Measurements from ENCODE around the gene TRIM10.

TRIM10 gene

GRCh38 chr6:30112402-30112994 lies 48.5 kb downstream of the TRIM10 start:
- TF ChIP-seq NFIC (IDR thresholded peaks at IDR 0.05) (no peak), REST (IDR thresholded peaks at IDR 0.05; ENCODE audit: low read depth) (no peak), TAF1 (IDR thresholded peaks at IDR 0.05; ENCODE audit: low read depth) (no peak), TEAD4 (IDR thresholded peaks at IDR 0.05) (no peak), TCF12 (IDR thresholded peaks at IDR 0.05; ENCODE audit: low read depth) (no peak), CEBPB (IDR thresholded peaks at IDR 0.05) (no peak), MAX (IDR thresholded peaks at IDR 0.05) (no peak), ZBTB7A (IDR thresholded peaks at IDR 0.05; ENCODE audit: low read depth) (no peak), FOXM1 (IDR thresholded peaks at IDR 0.05; ENCODE audit: borderline replicate concordance, low read depth) (no peak), YY1 (IDR thresholded peaks at IDR 0.05; ENCODE audit: low read depth) (no peak), RAD21 (IDR thresholded peaks at IDR 0.05; ENCODE audit: low read depth) (no peak), EP300 (IDR thresholded peaks at IDR 0.05; ENCODE audit: borderline replicate concordance) (no peak), CREB1 (IDR thresholded peaks at IDR 0.05; ENCODE audit: low read depth) (no peak), USF1 (IDR thresholded peaks at IDR 0.05) (no peak)

GRCh38 chr6:30111266-30111856 lies 49.6 kb downstream of the TRIM10 start:
- no peak for TF ChIP-seq TEAD4 (IDR thresholded peaks at IDR 0.05)
- TF ChIP-seq CREB1 (IDR thresholded peaks at IDR 0.05; ENCODE audit: low read depth): no peak
- TF ChIP-seq EGR1 (IDR thresholded peaks at IDR 0.05): no peak
- TF ChIP-seq TCF12 (IDR thresholded peaks at IDR 0.05; ENCODE audit: low read depth): no peak
- no peak for TF ChIP-seq RAD21 (IDR thresholded peaks at IDR 0.05; ENCODE audit: low read depth)
- no peak for TF ChIP-seq REST (IDR thresholded peaks at IDR 0.05; ENCODE audit: low read depth)
- no peak for TF ChIP-seq CEBPB (IDR thresholded peaks at IDR 0.05)
- TF ChIP-seq TAF1 (IDR thresholded peaks at IDR 0.05; ENCODE audit: low read depth): no peak
- TF ChIP-seq EP300 (IDR thresholded peaks at IDR 0.05; ENCODE audit: borderline replicate concordance): no peak
- TF ChIP-seq NFIC (IDR thresholded peaks at IDR 0.05): no peak
- no peak for TF ChIP-seq ZBTB7A (IDR thresholded peaks at IDR 0.05; ENCODE audit: low read depth)
- TF ChIP-seq USF1 (IDR thresholded peaks at IDR 0.05): no peak
- TF ChIP-seq MAX (IDR thresholded peaks at IDR 0.05): no peak
- TF ChIP-seq YY1 (IDR thresholded peaks at IDR 0.05; ENCODE audit: low read depth): no peak
- no peak for TF ChIP-seq FOXM1 (IDR thresholded peaks at IDR 0.05; ENCODE audit: borderline replicate concordance, low read depth)

DNA sequence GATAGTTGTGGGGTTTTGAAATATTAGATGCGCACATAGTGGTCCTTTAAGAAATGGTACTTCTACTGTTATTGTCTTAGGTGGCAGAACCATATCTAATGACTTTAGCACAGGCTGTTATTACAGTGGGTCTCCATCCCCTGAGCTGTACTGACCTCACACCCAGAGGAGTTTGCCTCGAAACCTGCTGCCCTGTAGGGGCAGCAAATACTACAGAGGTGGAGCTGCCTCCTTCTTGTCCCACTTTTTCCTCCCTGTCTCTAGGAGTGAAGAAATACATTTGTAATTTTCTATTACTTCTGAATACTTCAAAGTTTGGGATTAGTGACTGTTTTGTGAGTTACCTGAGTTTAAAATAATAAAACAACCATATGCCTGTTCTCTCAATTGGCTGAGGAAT lies 56.4 kb downstream of the TRIM10 start:
- TF ChIP-seq CREB1 (IDR thresholded peaks at IDR 0.05; ENCODE audit: low read depth): no peak
- no peak for TF ChIP-seq NFIC (IDR thresholded peaks at IDR 0.05)
- no peak for TF ChIP-seq USF1 (IDR thresholded peaks at IDR 0.05)
- TF ChIP-seq TAF1 (IDR thresholded peaks at IDR 0.05; ENCODE audit: low read depth): no peak
- TF ChIP-seq MAX (IDR thresholded peaks at IDR 0.05): no peak
- TF ChIP-seq CEBPB (IDR thresholded peaks at IDR 0.05): no peak

DNA sequence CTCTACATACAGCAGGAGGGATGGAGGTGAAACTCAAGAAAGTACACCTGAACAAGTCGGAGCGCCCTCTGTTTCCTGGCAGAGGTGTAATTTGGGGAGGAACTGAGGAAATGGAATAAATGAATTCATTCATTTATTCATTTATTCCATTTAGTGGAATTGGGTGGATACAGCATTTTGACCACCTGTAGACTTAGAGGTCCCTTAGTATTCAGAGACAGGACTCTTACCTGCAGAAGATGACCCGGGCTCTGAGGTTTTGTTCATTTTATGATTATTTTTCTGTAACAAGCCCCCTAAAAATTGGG lies 57.2 kb downstream of the TRIM10 start:
- no peak for TF ChIP-seq CEBPB (IDR thresholded peaks at IDR 0.05)
- no peak for TF ChIP-seq USF1 (IDR thresholded peaks at IDR 0.05)
- no peak for TF ChIP-seq REST (IDR thresholded peaks at IDR 0.05; ENCODE audit: low read depth)

Data from Ishikawa (cell line).